Ureter (tissue), 1 donor: Measurements from ENCODE around the gene SLC10A7. TPM values are rescaled to one million over a fixed set of nuclear protein-coding genes. Genes with fewer than 3 reads are reported as not detected.

ENCODE experiments used
- DNase-seq: peaks from one replicate; pipeline ENCODE4 v3.0.0-alpha.2; 2020; ENCODE audit warnings: low spot score
- total RNA-seq: library from RNA; stranded (reverse); gene quantifications from one replicate; pipeline ENCODE4 v1.2.4, GENCODE V29; 2023
- donor health status: DM: yes; HTN: yes; CAD: no.

SLC10A7 gene
- total RNA-seq, 1 donor from 2014 or later = 26.7 TPM

GRCh38 chr4:146495269-146495668 is 26.5 kb downstream of the SLC10A7 start:
- DNase-seq = no peak

GRCh38 chr4:146494143-146494542 is 27.6 kb downstream of the SLC10A7 start:
- DNase-seq = no peak

- DNase-seq = no peak
These were observed 31.6 kb downstream of the SLC10A7 start for GRCh38 chr4:146490106-146490505.

- DNase-seq = no peak
These were observed 33.1 kb downstream of the SLC10A7 start for GRCh38 chr4:146488495-146489174.

GRCh38 chr4:146486565-146486964 is 35.2 kb downstream of the SLC10A7 start:
- no peak for DNase-seq

GRCh38 chr4:146485968-146486367 is 35.8 kb downstream of the SLC10A7 start:
- no peak for DNase-seq

- DNase-seq = no peak
These were observed 39.0 kb downstream of the SLC10A7 start for GRCh38 chr4:146482788-146483187.

GRCh38 chr4:146481246-146481645 is 40.5 kb downstream of the SLC10A7 start:
- no peak for DNase-seq

GRCh38 chr4:146478009-146478408 is 43.7 kb downstream of the SLC10A7 start:
- no peak for DNase-seq

- no peak for DNase-seq
These were observed 44.7 kb downstream of the SLC10A7 start for GRCh38 chr4:146477054-146477453.

GRCh38 chr4:146472404-146472803 is 49.3 kb downstream of the SLC10A7 start:
- no peak for DNase-seq

GRCh38 chr4:146470604-146471003 is 51.1 kb downstream of the SLC10A7 start:
- no peak for DNase-seq

GRCh38 chr4:146469022-146469421 is 52.7 kb downstream of the SLC10A7 start:
- no peak for DNase-seq

GRCh38 chr4:146465628-146466027 is 56.1 kb downstream of the SLC10A7 start:
- DNase-seq = no peak

- no peak for DNase-seq
These were observed 59.5 kb downstream of the SLC10A7 start for GRCh38 chr4:146462251-146462650.

GRCh38 chr4:146458594-146458993 is 63.1 kb downstream of the SLC10A7 start:
- no peak for DNase-seq

- no peak for DNase-seq
These were observed 65.1 kb downstream of the SLC10A7 start for GRCh38 chr4:146456681-146457080.

- DNase-seq = no peak
These were observed 68.4 kb downstream of the SLC10A7 start for GRCh38 chr4:146453181-146453807.

GRCh38 chr4:146450524-146450923 is 71.2 kb downstream of the SLC10A7 start:
- no peak for DNase-seq

GRCh38 chr4:146446555-146446954 is 75.2 kb downstream of the SLC10A7 start:
- no peak for DNase-seq

GRCh38 chr4:146445198-146446150 is 76.3 kb downstream of the SLC10A7 start:
- DNase-seq = no peak

GRCh38 chr4:146443525-146443924 is 78.2 kb downstream of the SLC10A7 start:
- no peak for DNase-seq
